GM12878 (cell line): ENCODE measurements around the gene GDE1.

ENCODE experiments used
- BCL11A ChIP-seq: IDR thresholded peaks from 2 replicates; pipeline ENCODE4 v1.6.1; 2011; ENCODE audit warnings: low read depth, low read length
- CEBPB ChIP-seq, 2 experiments: fragments of 150-350 bp in 1 of 2; IDR thresholded peaks; 2 replicates each; pipeline ENCODE4 v1.6.1; 2012 to 2014; ENCODE audit warnings: low read depth in 2 of 2, low read length in 2 of 2, borderline replicate concordance in 1 of 2, inconsistent platforms in 1 of 2
- CREB1 ChIP-seq: IDR thresholded peaks from 2 replicates; pipeline ENCODE4 v1.6.1; 2012; ENCODE audit warnings: low read depth, mild to moderate bottlenecking, inconsistent platforms
- FOXM1 ChIP-seq: IDR thresholded peaks from 2 replicates; pipeline ENCODE4 v1.6.1; 2012; ENCODE audit warnings: low read depth, mild to moderate bottlenecking, inconsistent platforms, low read length, moderate library complexity
- NR2C1 ChIP-seq: fragments of 450-650 bp; IDR thresholded peaks from 2 replicates; pipeline ENCODE4 v1.6.1; 2017; ENCODE audit warnings: antibody characterized with exemption, mild to moderate bottlenecking, moderate library complexity
- POLR2A ChIP-seq: IDR thresholded peaks from 2 replicates; pipeline ENCODE4 v1.6.1; 2011; ENCODE audit warnings: low read depth, mild to moderate bottlenecking, low read length
- POLR2AphosphoS5 ChIP-seq: IDR thresholded peaks from 2 replicates; pipeline ENCODE4 v1.6.1; 2011; ENCODE audit warnings: mild to moderate bottlenecking, low read length, inconsistent platforms
- SMC3 ChIP-seq: IDR thresholded peaks from 2 replicates; pipeline ENCODE4 v1.6.1; 2011; ENCODE audit warnings: low read length, improper control_type of control experiment, borderline replicate concordance
- SREBF2 ChIP-seq: IDR thresholded peaks from 2 replicates; pipeline ENCODE4 v1.6.1; 2012; ENCODE audit warnings: mild to moderate bottlenecking, low read length
- TAF1 ChIP-seq: IDR thresholded peaks from 2 replicates; pipeline ENCODE4 v1.6.1; 2011; ENCODE audit warnings: mild to moderate bottlenecking, low read depth, low read length, borderline replicate concordance
- TF ChIP-seq, protein P1 (sequence below), 3 experiments: IDR thresholded peaks in 2 of 3; conservative IDR thresholded peaks in 1 of 3; 2 replicates each; pipeline ENCODE4 v1.5.1; 2011; ENCODE audit warnings: low read depth in 3 of 3, low read length in 3 of 3, mild to moderate bottlenecking in 3 of 3, control low read depth in 2 of 3, moderate library complexity in 2 of 3, inconsistent platforms in 1 of 3, mixed read lengths in 1 of 3; ENCODE audit not compliant: control insufficient read depth in 2 of 3, insufficient read depth in 1 of 3; ENCODE audit errors: extremely low read depth in 1 of 3
- TF ChIP-seq, protein P2 (sequence below): IDR thresholded peaks from 2 replicates; pipeline ENCODE4 v1.6.1; 2011; ENCODE audit warnings: borderline replicate concordance, low read depth, mild to moderate bottlenecking, moderate library complexity, low read length; ENCODE audit not compliant: insufficient read depth, poor library complexity, severe bottlenecking
- TF ChIP-seq, protein P3 (sequence below): fragments of 450-650 bp; conservative IDR thresholded peaks from 2 replicates; pipeline ENCODE4 v1.6.1; 2017; ENCODE audit warnings: mild to moderate bottlenecking, moderate library complexity
- TF ChIP-seq, protein P4 (sequence below): IDR thresholded peaks from 2 replicates; pipeline ENCODE4 v1.6.1; 2011; ENCODE audit warnings: low read depth, low read length, improper control_type of control experiment, borderline replicate concordance

DNA sequence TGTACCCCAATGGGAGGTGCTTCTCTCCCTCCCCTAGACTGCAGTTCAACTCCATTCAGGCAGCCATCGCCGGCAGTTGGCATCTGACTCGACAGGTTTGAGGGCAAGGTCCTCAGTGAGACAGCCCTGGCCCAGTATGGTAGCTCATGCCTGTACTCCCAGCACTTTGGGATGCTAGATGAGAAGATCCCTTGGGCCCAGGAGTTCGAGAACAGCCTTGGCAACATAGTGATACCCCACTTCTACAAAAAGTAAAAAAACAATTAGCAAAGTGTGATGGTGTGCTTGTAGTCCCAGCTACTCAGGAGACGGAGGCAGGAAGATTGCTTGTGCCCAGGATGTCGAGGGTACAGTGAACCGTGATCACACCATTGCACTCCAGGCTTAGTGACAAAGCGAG lies 45.7 kb upstream of the GDE1 start:
- TF ChIP-seq CEBPB (IDR thresholded peaks at IDR 0.05; ENCODE audit: borderline replicate concordance in 1 of 2, low read depth in 2 of 2, low read length in 2 of 2) (no peak), TAF1 (no peak), BCL11A (no peak), POLR2A (no peak), FOXM1 (no peak), NR2C1 (no peak), POLR2AphosphoS5 (no peak), CREB1 (no peak), SREBF2 (no peak), SMC3 (no peak)
- TF ChIP-seq, protein P1, sequence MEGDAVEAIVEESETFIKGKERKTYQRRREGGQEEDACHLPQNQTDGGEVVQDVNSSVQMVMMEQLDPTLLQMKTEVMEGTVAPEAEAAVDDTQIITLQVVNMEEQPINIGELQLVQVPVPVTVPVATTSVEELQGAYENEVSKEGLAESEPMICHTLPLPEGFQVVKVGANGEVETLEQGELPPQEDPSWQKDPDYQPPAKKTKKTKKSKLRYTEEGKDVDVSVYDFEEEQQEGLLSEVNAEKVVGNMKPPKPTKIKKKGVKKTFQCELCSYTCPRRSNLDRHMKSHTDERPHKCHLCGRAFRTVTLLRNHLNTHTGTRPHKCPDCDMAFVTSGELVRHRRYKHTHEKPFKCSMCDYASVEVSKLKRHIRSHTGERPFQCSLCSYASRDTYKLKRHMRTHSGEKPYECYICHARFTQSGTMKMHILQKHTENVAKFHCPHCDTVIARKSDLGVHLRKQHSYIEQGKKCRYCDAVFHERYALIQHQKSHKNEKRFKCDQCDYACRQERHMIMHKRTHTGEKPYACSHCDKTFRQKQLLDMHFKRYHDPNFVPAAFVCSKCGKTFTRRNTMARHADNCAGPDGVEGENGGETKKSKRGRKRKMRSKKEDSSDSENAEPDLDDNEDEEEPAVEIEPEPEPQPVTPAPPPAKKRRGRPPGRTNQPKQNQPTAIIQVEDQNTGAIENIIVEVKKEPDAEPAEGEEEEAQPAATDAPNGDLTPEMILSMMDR (IDR thresholded peaks at IDR 0.05 in 2 of 3, conservative IDR thresholded peaks at IDR 0.05 in 1 of 3; ENCODE audit: control insufficient read depth in 2 of 3, extremely low read depth in 1 of 3, insufficient read depth in 1 of 3, low read depth in 3 of 3, low read length in 3 of 3) = no peak
- TF ChIP-seq, protein P2, sequence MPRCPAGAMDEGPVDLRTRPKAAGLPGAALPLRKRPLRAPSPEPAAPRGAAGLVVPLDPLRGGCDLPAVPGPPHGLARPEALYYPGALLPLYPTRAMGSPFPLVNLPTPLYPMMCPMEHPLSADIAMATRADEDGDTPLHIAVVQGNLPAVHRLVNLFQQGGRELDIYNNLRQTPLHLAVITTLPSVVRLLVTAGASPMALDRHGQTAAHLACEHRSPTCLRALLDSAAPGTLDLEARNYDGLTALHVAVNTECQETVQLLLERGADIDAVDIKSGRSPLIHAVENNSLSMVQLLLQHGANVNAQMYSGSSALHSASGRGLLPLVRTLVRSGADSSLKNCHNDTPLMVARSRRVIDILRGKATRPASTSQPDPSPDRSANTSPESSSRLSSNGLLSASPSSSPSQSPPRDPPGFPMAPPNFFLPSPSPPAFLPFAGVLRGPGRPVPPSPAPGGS = no peak
- TF ChIP-seq, protein P3, sequence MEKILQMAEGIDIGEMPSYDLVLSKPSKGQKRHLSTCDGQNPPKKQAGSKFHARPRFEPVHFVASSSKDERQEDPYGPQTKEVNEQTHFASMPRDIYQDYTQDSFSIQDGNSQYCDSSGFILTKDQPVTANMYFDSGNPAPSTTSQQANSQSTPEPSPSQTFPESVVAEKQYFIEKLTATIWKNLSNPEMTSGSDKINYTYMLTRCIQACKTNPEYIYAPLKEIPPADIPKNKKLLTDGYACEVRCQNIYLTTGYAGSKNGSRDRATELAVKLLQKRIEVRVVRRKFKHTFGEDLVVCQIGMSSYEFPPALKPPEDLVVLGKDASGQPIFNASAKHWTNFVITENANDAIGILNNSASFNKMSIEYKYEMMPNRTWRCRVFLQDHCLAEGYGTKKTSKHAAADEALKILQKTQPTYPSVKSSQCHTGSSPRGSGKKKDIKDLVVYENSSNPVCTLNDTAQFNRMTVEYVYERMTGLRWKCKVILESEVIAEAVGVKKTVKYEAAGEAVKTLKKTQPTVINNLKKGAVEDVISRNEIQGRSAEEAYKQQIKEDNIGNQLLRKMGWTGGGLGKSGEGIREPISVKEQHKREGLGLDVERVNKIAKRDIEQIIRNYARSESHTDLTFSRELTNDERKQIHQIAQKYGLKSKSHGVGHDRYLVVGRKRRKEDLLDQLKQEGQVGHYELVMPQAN = no peak
- TF ChIP-seq, protein P4, sequence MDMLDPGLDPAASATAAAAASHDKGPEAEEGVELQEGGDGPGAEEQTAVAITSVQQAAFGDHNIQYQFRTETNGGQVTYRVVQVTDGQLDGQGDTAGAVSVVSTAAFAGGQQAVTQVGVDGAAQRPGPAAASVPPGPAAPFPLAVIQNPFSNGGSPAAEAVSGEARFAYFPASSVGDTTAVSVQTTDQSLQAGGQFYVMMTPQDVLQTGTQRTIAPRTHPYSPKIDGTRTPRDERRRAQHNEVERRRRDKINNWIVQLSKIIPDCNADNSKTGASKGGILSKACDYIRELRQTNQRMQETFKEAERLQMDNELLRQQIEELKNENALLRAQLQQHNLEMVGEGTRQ = no peak
